ENCODE measurements around the gene FAM120B. TPM values are rescaled to one million over a fixed set of nuclear protein-coding genes. Genes with fewer than 3 reads are reported as not detected.

FAM120B gene
- polyA plus RNA-seq, 1 donor from 2014 or later: 17.9 TPM

GRCh38 chr6:170295510-170296422 lies 10.8 kb upstream of the FAM120B start:
- H3K9ac ChIP-seq (ENCODE audit: low read length): peak overlapping the region; percentile 75
- peak overlapping the region; percentile 14 for H2AFZ ChIP-seq (ENCODE audit: low read depth, low read length)
- no peak for TF ChIP-seq RAD21 (conservative IDR thresholded peaks at IDR 0.05)
- TF ChIP-seq TAF1 (IDR thresholded peaks at IDR 0.05; ENCODE audit: low read depth): no peak
- TF ChIP-seq REST (IDR thresholded peaks at IDR 0.05; ENCODE audit: borderline replicate concordance): peak; percentile 56
- peak; percentile 86 for TF ChIP-seq MXI1 (conservative IDR thresholded peaks at IDR 0.05; ENCODE audit: poor library complexity, severe bottlenecking)
- peak; percentile 74 for TF ChIP-seq POLR2AphosphoS5 (IDR thresholded peaks at IDR 0.05)
- TF ChIP-seq CTCF (IDR thresholded peaks at IDR 0.05; ENCODE audit: poor library complexity, severe bottlenecking): no peak
- TF ChIP-seq EP300 (conservative IDR thresholded peaks at IDR 0.05; ENCODE audit: poor library complexity, severe bottlenecking): no peak

GRCh38 chr6:170296423-170296745 lies 10.2 kb upstream of the FAM120B start:
- Histone ChIP-seq H3K79me2 (replicated peaks; ENCODE audit: insufficient read depth, low read length) (no peaks in the 10 kb centered on the region), H3K9me3 (ENCODE audit: low read length) (no peaks in the 10 kb centered on the region), H3K9me2 (ENCODE audit: insufficient read depth, low read length) (no peaks in the 10 kb centered on the region), H3K9ac (ENCODE audit: low read length) (peak overlapping the region; percentile 75), H2AFZ (ENCODE audit: low read depth, low read length) (no peak overlapping the region), H3K27me3 (ENCODE audit: insufficient read depth, low read depth, low read length) (peaks cover 32% of the 10 kb centered on the region), H3K27ac (ENCODE audit: low read length) (no peak overlapping the region), H4K20me1 (ENCODE audit: insufficient read depth) (no peaks in the 10 kb centered on the region), H3K4me3 (ENCODE audit: low read length) (peak overlapping the region; percentile 74), H3K36me3 (ENCODE audit: insufficient read depth, low read length) (no peaks in the 10 kb centered on the region), H3F3A (ENCODE audit: insufficient read depth, low read length, poor library complexity, severe bottlenecking) (peaks cover 3% of the 10 kb centered on the region), H3K4me2 (ENCODE audit: low read length) (peak overlapping the region; percentile 47)
- TF ChIP-seq TAF1 (IDR thresholded peaks at IDR 0.05; ENCODE audit: low read depth) (no peak), REST (IDR thresholded peaks at IDR 0.05; ENCODE audit: borderline replicate concordance) (no peak), SMC3 (conservative IDR thresholded peaks at IDR 0.05; ENCODE audit: poor library complexity) (no peak), CTCF (IDR thresholded peaks at IDR 0.05; ENCODE audit: poor library complexity, severe bottlenecking) (peak; percentile 42)

More at GRCh38 chr6:170295510-170296422, 10.8 kb upstream of the FAM120B start:
- Histone ChIP-seq H3K9me2 (ENCODE audit: insufficient read depth, low read length) (no peaks in the 10 kb centered on the region), H3K4me3 (ENCODE audit: low read length) (peak overlapping the region; percentile 74), H3K79me2 (replicated peaks; ENCODE audit: insufficient read depth, low read length) (no peaks in the 10 kb centered on the region), H3K27me3 (ENCODE audit: insufficient read depth, low read depth, low read length) (peaks cover 32% of the 10 kb centered on the region), H3K9me3 (ENCODE audit: low read length) (no peaks in the 10 kb centered on the region), H3K4me2 (ENCODE audit: low read length) (peak overlapping the region; percentile 47), H3F3A (ENCODE audit: insufficient read depth, low read length, poor library complexity, severe bottlenecking) (peaks cover 3% of the 10 kb centered on the region), H3K27ac (ENCODE audit: low read length) (no peak overlapping the region), H3K36me3 (ENCODE audit: insufficient read depth, low read length) (no peaks in the 10 kb centered on the region), H4K20me1 (ENCODE audit: insufficient read depth) (no peaks in the 10 kb centered on the region)
